ENCODE measurements around the gene SH3RF3.
"Not testable (repeated sequence)": the region's sequence is repeated elsewhere in the genome, so short reads cannot be mapped to it uniquely, and the experiment has no call there.

The SH3RF3 gene

DNA sequence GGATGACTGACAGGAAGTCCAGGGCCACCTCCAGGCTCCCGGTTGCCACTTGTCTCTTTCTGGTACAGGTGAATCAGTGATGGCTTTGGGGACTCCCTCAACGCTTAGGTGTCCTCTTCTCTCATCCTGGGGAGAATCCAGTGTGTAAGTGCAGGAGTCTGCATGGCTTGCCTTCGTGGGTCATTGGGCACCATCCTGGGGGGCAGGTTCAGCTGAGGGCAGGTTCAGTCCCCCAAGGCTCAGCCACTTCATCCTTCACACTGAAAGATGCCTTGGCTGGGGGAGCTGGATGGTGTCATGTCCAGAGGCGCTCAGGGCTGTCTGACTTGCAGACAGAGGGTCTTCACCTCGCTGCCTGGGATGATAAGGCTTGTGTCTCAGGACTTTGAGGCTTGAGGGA lies 29.2 kb downstream of the SH3RF3 start:
- DNase-seq (ENCODE audit: low read depth) = no peak

DNA sequence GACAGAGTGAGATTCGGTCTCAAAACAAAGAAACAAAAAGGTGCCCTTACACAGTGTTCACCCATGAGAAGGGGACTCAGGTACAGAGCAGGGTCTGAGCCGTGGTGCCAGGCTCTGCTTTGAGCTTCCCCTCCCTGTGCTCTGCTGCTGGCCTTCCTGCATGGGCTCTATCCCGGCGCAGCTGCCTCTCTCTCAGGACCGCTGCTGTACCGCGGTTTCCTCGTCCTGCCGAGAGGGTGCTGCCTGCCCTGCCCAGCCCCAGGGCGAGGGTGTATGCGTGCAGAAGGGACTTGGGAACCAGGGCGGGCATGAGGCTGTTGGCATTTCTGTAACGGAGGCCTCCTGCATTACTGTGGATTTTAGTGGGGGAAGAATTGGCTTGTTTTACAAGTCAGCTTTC lies 30.1 kb downstream of the SH3RF3 start:
- DNase-seq (ENCODE audit: low read depth) = no peak

DNA sequence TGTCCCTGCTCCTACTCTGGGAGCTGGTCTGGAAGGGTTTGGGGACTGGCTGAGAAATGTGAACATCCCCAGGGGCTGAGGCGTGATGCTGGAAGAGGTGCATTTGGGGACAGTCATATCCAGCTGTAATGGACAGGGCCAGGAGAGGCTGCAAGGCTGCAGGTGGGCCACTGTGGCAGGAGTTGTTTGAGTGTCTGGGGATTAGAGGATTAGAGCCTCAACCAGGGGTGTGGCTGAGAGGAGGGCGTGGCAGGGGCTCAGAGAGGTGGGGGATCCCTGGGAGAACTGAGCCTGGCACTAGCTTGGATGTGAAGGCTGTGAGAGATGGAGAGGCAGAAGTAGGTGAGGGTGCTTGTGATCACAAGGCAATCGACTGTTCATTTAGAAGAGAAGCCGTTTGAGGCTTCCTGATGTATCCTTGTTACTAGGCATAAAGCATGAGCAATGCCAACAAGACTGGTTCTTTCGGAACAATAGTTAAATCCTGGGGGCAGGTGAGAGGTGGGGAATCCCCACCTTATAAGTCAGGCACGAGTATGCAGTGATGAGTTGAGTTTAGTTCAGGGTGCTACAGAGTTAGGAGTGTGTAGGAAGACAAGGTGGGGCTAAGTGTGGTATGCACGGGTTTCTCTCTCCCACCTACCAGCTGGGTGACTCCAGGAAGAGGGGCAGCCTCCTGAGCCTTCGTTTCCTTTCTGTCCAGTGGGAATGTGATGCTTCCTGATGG lies 31.9 kb downstream of the SH3RF3 start:
- DNase-seq (ENCODE audit: low read depth) = no peak

DNA sequence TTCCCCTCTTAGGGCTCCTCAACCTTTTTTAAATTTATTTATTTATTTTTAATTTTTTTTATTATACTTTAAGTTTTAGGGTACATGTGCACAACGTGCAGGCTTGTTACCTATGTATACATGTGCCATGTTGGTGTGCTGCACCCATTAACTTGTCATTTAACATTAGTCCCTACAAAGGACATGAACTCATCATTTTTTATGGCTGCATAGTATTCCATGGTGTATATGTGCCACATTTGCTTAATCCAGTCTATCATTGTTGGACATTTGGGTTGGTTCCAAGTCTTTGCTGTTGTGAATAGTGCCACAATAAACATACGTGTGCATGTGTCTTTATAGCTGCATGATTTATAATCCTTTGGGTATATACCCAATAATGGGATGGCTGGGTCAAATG lies 33.4 kb downstream of the SH3RF3 start:
- not testable (repeated sequence) for DNase-seq (ENCODE audit: low read depth)

DNA sequence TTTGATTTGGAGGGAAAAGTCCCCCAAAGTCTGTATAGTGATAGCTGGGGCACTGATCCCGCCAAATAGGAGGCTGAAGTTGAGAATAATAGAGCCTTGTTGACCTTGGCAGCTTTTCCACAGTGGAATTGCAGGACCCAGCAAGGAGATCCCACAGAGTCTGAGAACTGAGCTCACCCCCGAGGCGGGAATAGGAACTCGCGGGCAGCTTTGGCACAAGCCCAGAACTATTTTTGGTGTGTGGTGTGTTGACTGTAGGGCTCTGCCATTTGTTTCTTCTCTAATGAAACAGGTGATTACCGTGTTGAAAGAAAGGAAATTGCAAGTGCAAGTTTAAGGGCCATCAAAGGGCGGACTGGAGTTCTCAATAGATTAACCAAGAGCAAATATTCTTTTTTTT lies 34.0 kb downstream of the SH3RF3 start:
- DNase-seq (ENCODE audit: low read depth) = peak; percentile 36

DNA sequence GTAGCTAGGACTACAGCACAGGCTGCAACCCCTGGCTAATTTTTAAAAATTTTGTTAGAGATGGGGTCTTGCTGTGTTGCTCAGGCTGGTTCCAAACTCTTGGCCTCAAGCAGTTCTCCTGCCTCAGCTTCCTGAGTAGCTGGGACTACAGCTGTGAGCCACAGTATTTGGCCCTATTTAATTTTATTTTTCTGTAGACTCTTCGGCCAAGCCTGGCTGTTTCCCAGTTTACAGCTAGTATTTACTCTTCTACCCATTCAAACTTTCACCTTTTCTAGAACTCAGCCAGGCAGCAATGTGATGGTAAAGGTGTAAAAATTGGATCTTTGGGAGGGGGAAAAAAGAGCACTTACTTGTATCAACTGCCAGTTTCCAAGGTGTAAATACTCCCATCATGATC lies 35.3 kb downstream of the SH3RF3 start:
- no peak for DNase-seq (ENCODE audit: low read depth)

DNA sequence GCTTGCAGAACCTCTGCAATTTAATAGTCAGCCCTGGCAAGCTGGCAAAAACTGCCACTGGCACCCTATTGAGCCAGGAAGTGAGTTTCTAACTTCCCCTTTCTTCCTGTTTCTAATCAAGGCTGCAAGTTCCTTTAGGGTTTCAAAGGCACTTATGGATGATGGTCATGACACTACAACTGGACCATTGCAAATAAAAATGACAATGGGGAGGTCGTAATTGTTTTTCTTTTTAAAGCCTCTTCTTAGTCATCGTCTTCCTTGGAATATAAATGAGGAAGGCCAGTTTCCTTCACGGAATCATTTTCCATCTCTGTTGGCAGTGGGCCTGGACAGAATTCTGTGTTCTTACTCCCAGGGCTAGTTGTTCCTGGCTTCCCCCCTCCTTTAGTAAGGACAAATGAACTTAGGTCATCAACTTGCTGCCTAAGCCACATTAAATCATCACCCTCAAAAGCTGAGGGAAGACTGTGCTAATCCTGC lies 35.8 kb downstream of the SH3RF3 start:
- peak; percentile 55 for DNase-seq (ENCODE audit: low read depth)

DNA sequence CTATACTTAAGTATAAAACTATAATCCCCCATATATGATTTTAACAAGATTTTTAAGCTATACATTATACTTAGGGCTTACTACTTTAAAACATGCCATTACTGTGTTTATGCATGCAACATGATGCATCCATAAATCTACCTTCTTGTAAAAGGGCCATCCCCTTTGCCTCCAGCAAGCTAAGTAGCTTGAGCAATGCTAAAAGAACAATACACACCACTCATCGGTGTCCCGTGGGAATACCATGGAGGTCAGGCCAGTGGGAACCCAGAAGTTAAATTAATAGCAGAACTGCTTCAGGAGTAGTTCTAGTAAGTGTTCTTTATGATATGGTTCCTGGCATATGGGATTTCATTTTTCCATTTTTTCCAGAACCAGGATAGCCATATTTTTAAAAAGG lies 37.8 kb downstream of the SH3RF3 start:
- DNase-seq (ENCODE audit: low read depth) = peak; percentile 90

DNA sequence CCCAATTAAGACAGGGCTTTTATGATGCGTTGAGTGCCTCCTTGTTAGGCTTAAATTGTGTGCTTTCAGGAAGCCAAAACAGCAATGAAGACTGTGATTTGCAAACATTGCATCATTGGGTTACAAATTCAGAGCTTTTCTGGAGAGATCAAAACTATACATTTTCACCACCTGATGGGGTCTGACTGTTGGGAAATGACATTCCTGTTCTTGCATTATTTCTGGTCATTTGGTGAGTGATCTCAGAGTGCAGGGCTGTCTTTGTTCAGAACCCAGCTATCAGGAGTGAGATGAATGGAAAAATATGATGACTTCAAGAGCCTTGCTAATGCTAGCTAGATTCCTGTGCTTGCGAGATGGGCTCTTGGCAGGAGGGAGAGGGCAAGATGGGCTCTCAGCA lies 39.1 kb downstream of the SH3RF3 start:
- DNase-seq (ENCODE audit: low read depth) = peak; percentile 32

DNA sequence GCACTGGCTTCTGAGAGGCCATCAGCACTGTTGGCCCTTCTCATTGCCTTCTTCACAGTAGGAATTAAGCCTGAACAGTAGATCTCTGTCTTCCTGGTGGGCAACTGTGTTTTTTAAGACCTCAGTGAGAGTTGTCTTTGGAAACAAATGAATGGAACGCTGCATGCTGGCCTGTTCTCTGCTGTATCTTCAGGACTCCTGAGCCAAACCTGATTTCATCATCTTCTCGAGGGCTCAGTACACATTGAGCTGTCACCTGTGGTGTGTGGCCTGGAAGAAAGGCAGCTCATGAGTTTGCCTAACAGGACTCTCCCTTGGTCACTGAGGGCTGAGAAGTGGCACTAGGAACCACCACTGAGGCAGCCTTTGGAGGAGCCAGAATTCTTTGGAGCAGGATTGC lies 39.7 kb downstream of the SH3RF3 start:
- no peak for DNase-seq (ENCODE audit: low read depth)

DNA sequence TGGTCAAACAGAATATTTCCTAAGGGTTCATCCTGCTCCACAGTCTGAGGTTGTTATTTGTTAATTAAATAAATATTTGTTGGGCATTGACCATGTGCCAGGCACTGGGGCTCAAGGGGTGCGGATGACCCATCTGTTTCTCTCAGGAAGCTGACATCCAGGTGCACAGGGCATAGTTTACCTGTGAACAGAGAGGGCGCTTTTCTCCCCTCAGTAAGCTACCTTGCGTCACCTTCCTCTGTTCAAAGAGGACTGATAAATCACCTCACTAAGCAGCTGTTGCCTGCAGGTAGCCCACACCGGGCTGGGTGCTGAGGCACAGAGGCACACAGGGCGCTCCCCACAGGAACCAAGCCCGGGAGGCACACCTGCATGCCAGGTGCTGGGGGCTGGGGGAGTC lies 41.6 kb downstream of the SH3RF3 start:
- no peak for DNase-seq (ENCODE audit: low read depth)

DNA sequence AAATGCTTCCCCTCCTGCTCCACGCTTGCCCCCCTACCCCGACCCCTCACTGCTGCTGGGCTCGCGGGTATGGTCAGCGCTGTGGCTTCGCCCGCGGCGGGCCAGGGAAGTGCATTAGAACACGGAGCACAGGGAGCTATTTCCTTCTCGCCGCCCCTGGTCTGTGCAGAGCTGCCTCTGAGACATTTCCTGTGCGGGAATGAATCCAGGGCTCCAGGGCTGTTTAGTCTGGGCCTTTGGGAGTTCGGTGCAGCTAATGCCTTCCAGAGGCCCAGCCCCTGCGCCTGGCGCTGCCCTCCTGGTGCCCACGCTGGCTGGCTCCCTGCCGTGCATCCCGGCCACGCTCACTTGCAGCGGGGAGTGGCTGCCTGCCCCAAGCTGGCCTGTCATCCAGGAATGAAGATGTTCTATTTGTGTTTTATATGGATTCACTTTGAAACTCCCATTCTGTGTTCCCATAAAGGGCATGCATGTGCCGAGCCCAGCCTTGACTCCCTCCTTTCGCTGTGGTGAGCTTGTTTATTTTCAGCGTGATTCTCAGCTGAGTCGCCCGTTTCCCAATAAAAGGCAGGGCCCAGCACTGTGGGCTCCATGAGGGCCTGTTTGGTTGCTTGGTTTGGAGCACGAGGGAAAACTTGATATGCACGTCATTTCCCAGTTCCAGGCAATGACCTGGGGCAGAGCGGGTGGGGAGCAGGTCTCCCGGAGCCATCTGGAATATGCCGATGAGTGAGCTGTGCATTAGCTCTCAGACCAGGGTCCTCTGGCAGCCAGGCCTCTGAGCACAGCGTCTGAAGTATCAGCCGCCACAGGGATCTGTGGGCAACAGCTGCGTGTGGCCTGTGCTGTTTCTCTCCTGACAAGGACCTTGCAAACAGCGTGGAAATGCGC lies 42.7 kb downstream of the SH3RF3 start:
- peak; percentile 99 for DNase-seq (ENCODE audit: low read depth)

DNA sequence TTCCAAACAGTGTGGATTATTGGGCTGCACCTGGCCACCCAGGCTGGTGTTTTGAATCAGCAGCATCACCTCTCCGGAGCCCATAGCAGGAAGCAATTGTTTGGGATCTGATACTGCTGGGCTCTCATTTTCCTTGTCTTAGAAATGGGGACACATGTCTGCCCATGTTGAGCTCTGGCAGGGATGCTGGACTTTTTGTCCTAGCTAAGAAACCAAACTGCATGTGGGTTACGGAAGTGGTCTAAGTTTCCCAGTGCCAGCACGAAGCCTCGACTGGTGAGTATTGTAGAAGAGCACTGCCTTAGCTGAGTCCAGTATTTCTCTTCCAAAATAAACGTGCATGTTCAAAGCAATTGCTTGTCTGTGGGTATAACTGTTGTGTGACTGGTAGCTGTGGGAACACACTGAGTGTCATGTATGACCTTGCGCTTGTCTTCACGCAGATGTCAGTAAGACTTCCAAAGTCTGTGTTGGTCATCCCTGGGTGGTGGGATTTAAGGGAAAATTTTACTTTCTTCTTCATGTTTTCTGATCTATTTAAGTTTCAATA lies 43.6 kb downstream of the SH3RF3 start:
- DNase-seq (ENCODE audit: low read depth) = no peak

DNA sequence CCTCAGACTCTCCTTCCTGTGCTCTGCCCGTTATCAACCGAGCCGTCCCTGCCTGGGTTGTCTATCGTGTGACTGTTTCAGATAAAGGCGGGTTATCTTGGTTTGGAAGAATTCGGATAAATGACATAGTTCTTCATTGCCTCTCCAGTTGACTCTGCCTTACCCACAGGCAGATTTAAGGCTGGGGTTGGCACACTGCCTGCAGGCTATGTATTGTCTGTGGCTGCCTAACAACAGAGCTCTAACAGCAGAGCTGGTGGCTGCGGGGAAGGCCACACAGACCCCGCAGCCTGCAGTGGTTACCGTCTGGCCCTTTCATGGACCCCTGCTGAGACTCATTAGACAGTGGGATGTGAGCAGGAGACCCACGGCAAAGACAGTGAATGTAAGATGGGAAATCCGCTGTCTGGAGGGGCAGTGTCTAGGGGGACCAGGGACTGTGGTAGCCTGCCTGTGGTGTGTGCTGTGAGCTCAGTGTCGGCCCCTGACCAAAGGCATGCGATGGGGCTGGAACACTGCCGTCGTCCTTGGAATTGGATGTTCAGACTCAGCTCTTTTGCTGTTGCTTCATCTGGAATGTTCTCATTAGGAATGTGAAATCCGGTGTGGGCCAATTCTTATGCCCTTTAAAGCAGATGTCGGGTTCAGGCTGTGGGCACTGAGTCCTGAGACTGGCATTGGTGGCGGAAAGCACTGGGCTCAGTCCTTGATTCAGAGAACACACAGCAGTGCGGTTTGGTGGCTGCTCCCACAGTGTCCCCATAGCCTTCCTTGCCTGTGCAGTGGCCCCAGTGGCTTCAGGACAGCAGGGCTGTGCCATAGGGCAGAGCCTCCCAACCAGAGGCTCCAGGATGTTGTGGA lies 44.5 kb downstream of the SH3RF3 start:
- DNase-seq (ENCODE audit: low read depth) = peak; percentile 97

DNA sequence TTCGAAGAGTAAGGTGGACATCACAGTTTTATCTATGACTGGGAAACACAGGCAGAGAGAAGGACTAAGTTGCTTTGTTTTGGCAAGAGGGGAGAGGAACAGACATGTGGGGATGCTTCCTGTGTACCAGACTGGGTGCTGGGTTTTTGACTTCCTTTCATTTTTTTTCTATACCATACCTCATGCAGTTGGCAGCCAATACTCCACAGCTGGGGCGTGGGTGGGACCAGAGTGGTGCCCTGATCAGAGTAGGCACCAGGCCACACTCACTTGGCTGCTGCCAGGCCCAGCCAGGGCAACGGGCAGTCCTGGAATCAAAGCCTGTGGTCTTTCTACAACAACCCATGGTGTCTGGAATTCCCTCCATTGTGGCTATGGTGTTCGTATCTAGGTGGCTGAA lies 45.2 kb downstream of the SH3RF3 start:
- peak; percentile 61 for DNase-seq (ENCODE audit: low read depth)

DNA sequence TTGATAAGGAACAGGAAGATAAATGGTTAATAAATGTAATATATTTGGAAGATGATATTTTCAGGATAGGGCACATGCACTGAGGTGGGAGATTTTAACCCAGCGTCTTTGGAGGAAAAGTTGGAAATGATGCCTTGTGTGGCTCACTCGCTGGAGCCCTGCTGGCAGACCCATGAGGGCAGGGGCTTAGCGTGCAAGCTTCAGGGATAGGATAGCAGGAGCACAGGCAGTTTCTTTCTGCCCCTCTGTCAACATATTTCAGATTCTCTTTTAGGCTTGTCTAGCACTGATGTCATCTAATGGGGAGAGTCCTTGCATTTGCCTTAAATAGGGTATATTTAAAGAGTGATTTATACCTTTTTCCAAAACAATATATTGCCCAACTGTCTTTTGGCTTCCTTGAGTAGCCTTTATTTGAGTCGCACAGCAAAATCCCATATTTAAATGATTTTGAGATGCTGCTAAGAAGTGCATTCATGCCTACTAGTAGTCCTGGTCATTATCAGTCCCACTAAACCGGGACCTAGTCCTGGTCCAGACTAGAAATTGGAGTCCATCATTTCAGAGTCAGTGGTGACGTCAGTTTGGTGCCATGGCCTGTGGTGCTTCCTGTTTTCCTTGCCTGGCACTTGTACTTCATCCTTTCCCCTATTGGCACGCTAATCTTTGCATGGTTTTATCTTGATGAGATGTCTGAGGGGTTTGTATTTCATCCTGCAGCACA lies 45.8 kb downstream of the SH3RF3 start:
- no peak for DNase-seq (ENCODE audit: low read depth)

DNA sequence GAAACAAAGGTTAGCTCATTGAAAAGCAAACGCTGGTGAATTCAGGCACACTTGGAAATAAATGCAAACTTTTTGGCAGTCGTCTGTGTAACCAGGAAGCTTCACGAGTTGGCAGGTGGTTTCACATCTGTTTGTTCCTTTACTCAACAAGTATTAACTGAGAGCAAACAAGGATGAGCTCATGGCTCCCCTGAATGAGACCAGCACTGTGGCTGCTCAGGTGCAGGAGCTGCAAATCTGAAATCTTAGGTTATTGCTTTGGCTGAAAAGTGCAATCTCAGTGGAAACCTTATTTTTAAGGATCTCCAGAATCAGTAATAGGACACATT lies 46.3 kb downstream of the SH3RF3 start:
- DNase-seq (ENCODE audit: low read depth) = no peak

DNA sequence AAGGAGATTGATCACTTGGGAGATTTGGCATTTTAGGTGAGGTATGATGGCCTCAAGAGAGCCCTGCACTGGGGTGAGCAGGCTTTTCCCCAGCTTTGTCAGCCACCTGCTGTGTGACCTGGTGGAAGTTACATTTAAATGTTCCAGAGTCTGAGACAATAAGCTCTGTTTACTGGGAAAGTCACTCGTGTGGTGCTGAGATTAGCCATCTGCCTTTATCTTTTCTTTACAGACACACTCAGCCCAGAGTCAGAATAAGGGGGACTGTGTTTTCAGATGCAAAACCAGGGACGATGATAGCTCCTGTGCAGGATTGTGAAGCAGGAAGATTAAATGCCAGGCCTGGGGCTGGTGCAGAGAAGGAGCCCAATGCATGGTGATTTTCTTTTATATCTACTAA lies 47.9 kb downstream of the SH3RF3 start:
- DNase-seq (ENCODE audit: low read depth) = no peak

DNA sequence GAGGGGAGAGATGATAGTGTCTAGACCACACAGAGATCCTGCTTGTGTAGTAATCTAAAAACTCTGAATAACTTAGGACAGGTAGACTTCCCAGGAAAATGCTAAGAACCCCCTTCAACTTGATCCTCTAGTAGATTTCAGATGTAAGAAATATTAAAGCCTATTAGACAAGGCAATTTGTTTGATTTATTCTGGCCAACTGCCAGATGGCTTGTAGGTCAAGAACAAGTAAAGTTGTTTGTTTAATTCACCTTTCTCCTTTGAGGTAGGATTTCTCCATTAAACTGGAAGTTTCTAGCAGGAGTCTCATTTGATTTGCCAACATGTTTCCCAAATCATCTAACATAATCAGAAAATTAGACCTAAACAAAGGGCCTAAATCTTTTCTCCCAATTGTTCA lies 48.6 kb downstream of the SH3RF3 start:
- DNase-seq (ENCODE audit: low read depth) = no peak

DNA sequence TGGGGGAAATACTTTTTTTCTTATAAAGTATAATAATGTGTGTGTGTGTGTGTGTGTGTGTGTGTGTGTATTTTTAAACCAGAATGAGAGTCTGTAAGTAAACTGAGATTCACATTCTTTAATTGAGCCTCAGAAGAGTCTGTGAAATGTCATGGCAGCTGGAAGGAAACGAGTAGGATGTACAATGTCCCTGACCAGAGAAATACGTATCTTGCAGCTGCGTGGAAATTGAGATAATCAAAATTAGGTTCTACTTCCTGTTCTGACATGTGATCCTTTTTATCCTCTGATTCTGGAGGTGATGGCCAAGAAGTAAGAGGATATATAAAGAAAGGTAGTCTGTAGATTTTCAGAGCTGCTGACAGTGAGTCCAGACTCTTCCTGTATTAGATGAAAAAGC lies 50.0 kb downstream of the SH3RF3 start:
- no peak for DNase-seq (ENCODE audit: low read depth)

DNA sequence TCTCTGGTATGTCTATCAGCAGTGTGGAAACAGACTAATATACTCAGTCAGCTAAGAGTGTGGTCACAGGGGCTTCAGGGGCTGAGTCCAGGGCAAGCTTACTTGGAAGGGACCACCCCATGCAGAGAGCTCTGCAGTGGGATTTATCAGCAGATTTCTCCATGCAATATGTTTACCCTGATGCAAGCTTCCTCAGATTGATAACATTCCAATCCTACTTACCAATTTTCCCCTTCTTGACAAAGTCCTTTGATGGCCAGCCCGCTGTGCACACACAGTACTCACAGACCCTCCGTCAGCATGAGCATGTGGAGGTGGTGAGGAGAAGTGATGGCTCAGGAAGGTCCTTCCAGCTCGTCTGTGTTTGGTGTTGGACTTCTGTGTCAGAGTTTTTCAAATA lies 51.8 kb downstream of the SH3RF3 start:
- DNase-seq (ENCODE audit: low read depth) = no peak

DNA sequence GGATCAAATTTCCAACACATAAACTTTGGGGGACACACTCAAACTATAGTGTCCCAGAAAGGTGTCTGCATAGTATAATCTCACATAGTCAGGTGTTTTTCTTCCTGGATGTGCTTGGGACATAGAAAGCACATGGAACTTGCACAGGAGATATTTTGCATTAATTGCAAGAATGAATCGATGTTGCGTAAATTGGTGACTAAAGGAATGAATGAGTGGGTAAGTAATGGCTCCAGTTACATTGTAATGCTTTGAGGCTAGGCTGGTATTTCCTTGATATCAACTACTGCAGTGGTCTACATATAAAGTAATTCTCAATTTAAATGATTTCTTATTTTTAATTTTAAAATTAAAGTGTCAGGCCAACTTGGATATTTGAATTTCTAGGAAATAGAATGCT lies 53.4 kb downstream of the SH3RF3 start:
- peak; percentile 40 for DNase-seq (ENCODE audit: low read depth)

All from fibroblast of gingiva (primary cell).